Liver (tissue), 3 donors: Measurements from ENCODE around the gene CCR7.

Experiments used
- EGR1 ChIP-seq, 2 donors: IDR thresholded peaks; 2 replicates each; pipeline ENCODE4 v1.6.1; 2016 to 2018; ENCODE audit warnings: antibody characterized with exemption in 2 of 2, low read depth in 2 of 2
- GABPA ChIP-seq, 2 donors: IDR thresholded peaks in 1 of 2; conservative IDR thresholded peaks in 1 of 2; 2 replicates each; pipeline ENCODE4 v1.6.1; 2016; ENCODE audit warnings: antibody characterized with exemption in 2 of 2, mild to moderate bottlenecking in 1 of 2, moderate library complexity in 1 of 2
- JUND ChIP-seq, 2 donors: IDR thresholded peaks; 2 replicates each; pipeline ENCODE4 v1.6.1; 2016; ENCODE audit warnings: antibody characterized with exemption in 2 of 2
- NR2F2 ChIP-seq: IDR thresholded peaks from 2 replicates; pipeline ENCODE4 v1.6.1; 2016; ENCODE audit warnings: antibody characterized with exemption
- RAD21 ChIP-seq, 2 donors: IDR thresholded peaks; 2 replicates each; pipeline ENCODE4 v1.6.1; 2016; ENCODE audit warnings: antibody characterized with exemption in 2 of 2, mild to moderate bottlenecking in 2 of 2
- SP1 ChIP-seq: IDR thresholded peaks from 2 replicates; pipeline ENCODE4 v1.6.1; 2018; ENCODE audit warnings: antibody characterized with exemption, mild to moderate bottlenecking
- TAF1 ChIP-seq: conservative IDR thresholded peaks from 2 replicates; pipeline ENCODE4 v1.6.1; 2016; ENCODE audit warnings: antibody characterized with exemption, mild to moderate bottlenecking
- YY1 ChIP-seq: IDR thresholded peaks from 2 replicates; pipeline ENCODE4 v1.6.1; 2016; ENCODE audit warnings: antibody characterized with exemption, mild to moderate bottlenecking
- TF ChIP-seq, protein P1 (sequence below): fragments of 150-350 bp; IDR thresholded peaks from 2 replicates; pipeline ENCODE4 v1.5.1; 2017; ENCODE audit warnings: improper control_type of control experiment, low read depth, low read length; ENCODE audit not compliant: missing input control
- TF ChIP-seq, protein P2 (sequence below): IDR thresholded peaks from 2 replicates; pipeline ENCODE4 v1.6.1; 2016; ENCODE audit warnings: antibody characterized with exemption
- TF ChIP-seq, protein P3 (sequence below): IDR thresholded peaks from 2 replicates; pipeline ENCODE4 v1.6.1; 2016; ENCODE audit warnings: antibody characterized with exemption
- TF ChIP-seq, protein P4 (sequence below): IDR thresholded peaks from 2 replicates; pipeline ENCODE4 v1.6.1; 2016; ENCODE audit warnings: antibody characterized with exemption
- TF ChIP-seq, protein P5 (sequence below): IDR thresholded peaks from 2 replicates; pipeline ENCODE4 v1.6.1; 2016; ENCODE audit warnings: antibody characterized with exemption, mild to moderate bottlenecking
- donor health status: healthy.
- donor health status: healthy.

DNA sequence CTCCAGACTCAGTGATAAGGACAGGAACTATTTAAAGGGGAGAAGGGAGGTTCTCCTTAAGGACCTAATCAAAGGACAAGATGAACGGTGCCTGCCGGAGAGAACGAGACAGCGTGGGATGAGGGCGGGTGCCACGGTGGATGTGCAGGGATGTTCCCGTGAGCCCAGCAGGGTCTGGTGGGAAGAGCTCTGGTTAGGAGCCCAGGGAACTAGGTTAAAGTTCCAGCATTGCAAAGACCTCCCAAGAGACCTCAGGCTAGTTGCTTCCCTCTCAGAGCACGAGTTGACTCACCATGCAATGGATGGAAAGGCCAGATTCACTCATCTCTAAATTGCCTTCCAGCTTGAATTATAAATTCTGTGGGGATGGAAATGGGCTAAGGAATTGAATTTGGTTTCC lies 14.7 kb downstream of the CCR7 start:
- TF ChIP-seq, protein P1, sequence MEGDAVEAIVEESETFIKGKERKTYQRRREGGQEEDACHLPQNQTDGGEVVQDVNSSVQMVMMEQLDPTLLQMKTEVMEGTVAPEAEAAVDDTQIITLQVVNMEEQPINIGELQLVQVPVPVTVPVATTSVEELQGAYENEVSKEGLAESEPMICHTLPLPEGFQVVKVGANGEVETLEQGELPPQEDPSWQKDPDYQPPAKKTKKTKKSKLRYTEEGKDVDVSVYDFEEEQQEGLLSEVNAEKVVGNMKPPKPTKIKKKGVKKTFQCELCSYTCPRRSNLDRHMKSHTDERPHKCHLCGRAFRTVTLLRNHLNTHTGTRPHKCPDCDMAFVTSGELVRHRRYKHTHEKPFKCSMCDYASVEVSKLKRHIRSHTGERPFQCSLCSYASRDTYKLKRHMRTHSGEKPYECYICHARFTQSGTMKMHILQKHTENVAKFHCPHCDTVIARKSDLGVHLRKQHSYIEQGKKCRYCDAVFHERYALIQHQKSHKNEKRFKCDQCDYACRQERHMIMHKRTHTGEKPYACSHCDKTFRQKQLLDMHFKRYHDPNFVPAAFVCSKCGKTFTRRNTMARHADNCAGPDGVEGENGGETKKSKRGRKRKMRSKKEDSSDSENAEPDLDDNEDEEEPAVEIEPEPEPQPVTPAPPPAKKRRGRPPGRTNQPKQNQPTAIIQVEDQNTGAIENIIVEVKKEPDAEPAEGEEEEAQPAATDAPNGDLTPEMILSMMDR = no peak
- TF ChIP-seq SP1 (no peak), TAF1 (no peak), JUND (IDR thresholded peaks at IDR 0.05) (no peak), RAD21 (IDR thresholded peaks at IDR 0.05) (no peak), GABPA (IDR thresholded peaks at IDR 0.05 in 1 of 2, conservative IDR thresholded peaks at IDR 0.05 in 1 of 2) (no peak), EGR1 (IDR thresholded peaks at IDR 0.05; ENCODE audit: low read depth in 2 of 2) (no peak), YY1 (no peak), NR2F2 (no peak)
- TF ChIP-seq, protein P2, sequence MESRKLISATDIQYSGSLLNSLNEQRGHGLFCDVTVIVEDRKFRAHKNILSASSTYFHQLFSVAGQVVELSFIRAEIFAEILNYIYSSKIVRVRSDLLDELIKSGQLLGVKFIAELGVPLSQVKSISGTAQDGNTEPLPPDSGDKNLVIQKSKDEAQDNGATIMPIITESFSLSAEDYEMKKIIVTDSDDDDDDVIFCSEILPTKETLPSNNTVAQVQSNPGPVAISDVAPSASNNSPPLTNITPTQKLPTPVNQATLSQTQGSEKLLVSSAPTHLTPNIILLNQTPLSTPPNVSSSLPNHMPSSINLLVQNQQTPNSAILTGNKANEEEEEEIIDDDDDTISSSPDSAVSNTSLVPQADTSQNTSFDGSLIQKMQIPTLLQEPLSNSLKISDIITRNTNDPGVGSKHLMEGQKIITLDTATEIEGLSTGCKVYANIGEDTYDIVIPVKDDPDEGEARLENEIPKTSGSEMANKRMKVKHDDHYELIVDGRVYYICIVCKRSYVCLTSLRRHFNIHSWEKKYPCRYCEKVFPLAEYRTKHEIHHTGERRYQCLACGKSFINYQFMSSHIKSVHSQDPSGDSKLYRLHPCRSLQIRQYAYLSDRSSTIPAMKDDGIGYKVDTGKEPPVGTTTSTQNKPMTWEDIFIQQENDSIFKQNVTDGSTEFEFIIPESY = no peak
- TF ChIP-seq, protein P3, sequence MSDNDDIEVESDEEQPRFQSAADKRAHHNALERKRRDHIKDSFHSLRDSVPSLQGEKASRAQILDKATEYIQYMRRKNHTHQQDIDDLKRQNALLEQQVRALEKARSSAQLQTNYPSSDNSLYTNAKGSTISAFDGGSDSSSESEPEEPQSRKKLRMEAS = no peak
- TF ChIP-seq, protein P4, sequence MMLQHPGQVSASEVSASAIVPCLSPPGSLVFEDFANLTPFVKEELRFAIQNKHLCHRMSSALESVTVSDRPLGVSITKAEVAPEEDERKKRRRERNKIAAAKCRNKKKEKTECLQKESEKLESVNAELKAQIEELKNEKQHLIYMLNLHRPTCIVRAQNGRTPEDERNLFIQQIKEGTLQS = no peak
- TF ChIP-seq, protein P5, sequence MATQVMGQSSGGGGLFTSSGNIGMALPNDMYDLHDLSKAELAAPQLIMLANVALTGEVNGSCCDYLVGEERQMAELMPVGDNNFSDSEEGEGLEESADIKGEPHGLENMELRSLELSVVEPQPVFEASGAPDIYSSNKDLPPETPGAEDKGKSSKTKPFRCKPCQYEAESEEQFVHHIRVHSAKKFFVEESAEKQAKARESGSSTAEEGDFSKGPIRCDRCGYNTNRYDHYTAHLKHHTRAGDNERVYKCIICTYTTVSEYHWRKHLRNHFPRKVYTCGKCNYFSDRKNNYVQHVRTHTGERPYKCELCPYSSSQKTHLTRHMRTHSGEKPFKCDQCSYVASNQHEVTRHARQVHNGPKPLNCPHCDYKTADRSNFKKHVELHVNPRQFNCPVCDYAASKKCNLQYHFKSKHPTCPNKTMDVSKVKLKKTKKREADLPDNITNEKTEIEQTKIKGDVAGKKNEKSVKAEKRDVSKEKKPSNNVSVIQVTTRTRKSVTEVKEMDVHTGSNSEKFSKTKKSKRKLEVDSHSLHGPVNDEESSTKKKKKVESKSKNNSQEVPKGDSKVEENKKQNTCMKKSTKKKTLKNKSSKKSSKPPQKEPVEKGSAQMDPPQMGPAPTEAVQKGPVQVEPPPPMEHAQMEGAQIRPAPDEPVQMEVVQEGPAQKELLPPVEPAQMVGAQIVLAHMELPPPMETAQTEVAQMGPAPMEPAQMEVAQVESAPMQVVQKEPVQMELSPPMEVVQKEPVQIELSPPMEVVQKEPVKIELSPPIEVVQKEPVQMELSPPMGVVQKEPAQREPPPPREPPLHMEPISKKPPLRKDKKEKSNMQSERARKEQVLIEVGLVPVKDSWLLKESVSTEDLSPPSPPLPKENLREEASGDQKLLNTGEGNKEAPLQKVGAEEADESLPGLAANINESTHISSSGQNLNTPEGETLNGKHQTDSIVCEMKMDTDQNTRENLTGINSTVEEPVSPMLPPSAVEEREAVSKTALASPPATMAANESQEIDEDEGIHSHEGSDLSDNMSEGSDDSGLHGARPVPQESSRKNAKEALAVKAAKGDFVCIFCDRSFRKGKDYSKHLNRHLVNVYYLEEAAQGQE = no peak
